ENCODE results near the gene PARN.
"Not testable (repeated sequence)": the region's sequence is repeated elsewhere in the genome, so short reads cannot be mapped to it uniquely, and the experiment has no call there.

The PARN gene

DNA sequence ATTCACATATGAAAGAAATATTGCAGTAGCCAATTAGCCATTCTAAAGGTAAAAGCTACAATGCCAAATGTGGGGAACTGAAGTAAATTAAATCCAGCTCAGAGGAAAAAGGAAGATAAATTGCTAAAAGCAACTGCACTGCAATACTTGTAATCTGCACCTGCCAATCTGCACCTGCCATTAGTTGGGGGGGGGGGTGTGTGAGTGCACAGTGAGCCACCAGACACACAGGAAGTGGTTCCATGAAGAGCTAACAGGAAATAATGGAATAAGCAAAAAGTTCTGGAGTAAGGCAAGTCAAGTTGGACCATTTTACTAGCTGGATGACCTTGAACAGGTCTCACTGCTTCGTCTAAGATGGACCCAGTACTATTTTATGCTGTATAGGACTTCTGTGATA is 191.8 kb downstream of the PARN start:
- DNase-seq = no peak
- no peak overlapping the region for H3K9ac ChIP-seq (ENCODE audit: low read length)
- no CpG with 5 or more reads among the region's 1 CpG for WGBS (ENCODE audit: extremely low coverage, insufficient coverage, low lambda C conversion rate)

DNA sequence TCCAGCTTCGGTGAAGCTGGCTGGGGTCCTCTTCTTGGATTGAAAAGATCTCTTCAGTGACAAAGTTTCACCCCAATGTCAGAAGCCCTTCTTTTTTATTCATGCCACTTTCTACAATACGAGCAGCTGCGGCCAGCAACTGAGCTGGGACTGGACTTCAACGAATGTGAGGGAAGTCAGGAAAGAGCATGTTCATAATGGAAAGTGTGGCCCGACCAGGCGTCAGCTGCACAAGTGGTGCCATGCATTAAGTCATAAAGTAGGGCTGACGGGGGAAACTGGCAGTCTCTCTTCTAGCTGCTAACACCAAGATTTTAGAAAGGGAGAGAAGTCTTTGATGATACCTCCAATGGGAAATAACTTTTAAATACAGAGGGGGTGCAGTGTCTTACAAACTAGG is 192.6 kb downstream of the PARN start:
- Histone ChIP-seq H2AK5ac (ENCODE audit: low read length) (no peak overlapping the region), H4K5ac (ENCODE audit: low read length) (no peak overlapping the region), H3K79me1 (ENCODE audit: low read length) (no peaks in the 10 kb centered on the region), H2BK120ac (ENCODE audit: low read depth, low read length) (no peak overlapping the region), H3K4me1 (ENCODE audit: control insufficient read depth, low read depth, low read length) (no peaks in the 10 kb centered on the region), H3K36me3 (ENCODE audit: control insufficient read depth, insufficient read depth, low read length) (no peaks in the 10 kb centered on the region), H3K56ac (ENCODE audit: low read length) (no peak overlapping the region), H3K27me3 (ENCODE audit: insufficient read depth, low read length, poor library complexity) (no peaks in the 10 kb centered on the region), H3K9ac (ENCODE audit: low read length) (no peak overlapping the region), H3K4me3 (ENCODE audit: low read length) (no peak overlapping the region), H2BK15ac (replicated peaks; ENCODE audit: low read depth) (no peak overlapping the region), H3K27ac (ENCODE audit: low read depth, low read length) (no peak overlapping the region), H4K8ac (ENCODE audit: low read depth, low read length) (no peak overlapping the region), H2BK5ac (ENCODE audit: low read length) (no peak overlapping the region), H3K79me2 (ENCODE audit: control insufficient read depth, insufficient read depth, low read length) (no peaks in the 10 kb centered on the region), H3K18ac (ENCODE audit: low read length) (no peak overlapping the region), H3K4ac (ENCODE audit: low read depth, low read length) (no peak overlapping the region), H3K23ac (ENCODE audit: low read length) (no peak overlapping the region), H3K4me2 (ENCODE audit: low read length) (no peak overlapping the region)
- no peak for DNase-seq
- no CpG with 5 or more reads among the region's 7 CpGs for WGBS (ENCODE audit: extremely low coverage, insufficient coverage, low lambda C conversion rate)

More for the DNA sequence above, 191.8 kb downstream of the PARN start:
- Histone ChIP-seq H3K27ac (ENCODE audit: low read depth, low read length) (no peak overlapping the region), H3K27me3 (ENCODE audit: insufficient read depth, low read length, poor library complexity) (no peaks in the 10 kb centered on the region), H3K4me1 (ENCODE audit: control insufficient read depth, low read depth, low read length) (no peaks in the 10 kb centered on the region), H3K4ac (ENCODE audit: low read depth, low read length) (no peak overlapping the region), H3K79me1 (ENCODE audit: low read length) (no peaks in the 10 kb centered on the region), H3K23ac (ENCODE audit: low read length) (no peak overlapping the region), H3K4me3 (ENCODE audit: low read length) (no peak overlapping the region), H2AK5ac (ENCODE audit: low read length) (no peak overlapping the region), H3K79me2 (ENCODE audit: control insufficient read depth, insufficient read depth, low read length) (no peaks in the 10 kb centered on the region), H2BK120ac (ENCODE audit: low read depth, low read length) (no peak overlapping the region), H3K4me2 (ENCODE audit: low read length) (no peak overlapping the region), H3K56ac (ENCODE audit: low read length) (no peak overlapping the region), H2BK15ac (replicated peaks; ENCODE audit: low read depth) (no peak overlapping the region), H3K18ac (ENCODE audit: low read length) (no peak overlapping the region), H4K5ac (ENCODE audit: low read length) (no peak overlapping the region), H4K8ac (ENCODE audit: low read depth, low read length) (no peak overlapping the region), H3K36me3 (ENCODE audit: control insufficient read depth, insufficient read depth, low read length) (no peaks in the 10 kb centered on the region), H2BK5ac (ENCODE audit: low read length) (no peak overlapping the region)

DNA sequence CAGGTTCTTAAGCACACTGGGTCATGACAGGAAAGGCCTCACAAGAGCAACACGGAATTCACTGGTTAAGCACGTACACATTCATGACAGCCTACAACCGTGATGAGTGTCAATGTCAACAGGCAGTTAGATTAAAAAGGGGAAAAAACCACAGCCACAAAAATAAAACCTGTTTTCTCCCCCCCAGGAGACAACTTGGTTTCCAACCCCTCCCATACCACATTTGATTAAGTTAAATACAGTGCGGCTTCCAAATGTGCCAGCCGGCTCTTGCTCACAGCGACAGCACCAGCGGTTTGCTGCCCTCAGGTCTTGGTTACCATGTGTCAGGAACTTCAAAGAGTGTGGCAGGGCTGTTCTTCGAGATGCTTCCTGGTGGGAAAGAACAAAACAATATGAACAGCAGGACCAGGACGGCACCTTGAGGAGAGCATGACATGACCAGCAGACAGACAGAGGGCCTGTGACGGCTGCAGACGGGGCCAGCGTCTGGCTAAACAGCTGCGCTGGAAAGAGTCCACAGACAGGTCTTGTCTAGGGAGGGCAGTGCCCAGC is 193.6 kb downstream of the PARN start:
- no peaks in the 10 kb centered on the region for H3K79me1 ChIP-seq (ENCODE audit: low read length)
- H3K23ac ChIP-seq (ENCODE audit: low read length) = no peak overlapping the region
- H3K56ac ChIP-seq (ENCODE audit: low read length) = no peak overlapping the region
- H3K4ac ChIP-seq (ENCODE audit: low read depth, low read length) = no peak overlapping the region
- H2AK5ac ChIP-seq (ENCODE audit: low read length) = no peak overlapping the region
- no peak overlapping the region for H2BK15ac ChIP-seq (replicated peaks; ENCODE audit: low read depth)
- H2BK5ac ChIP-seq (ENCODE audit: low read length) = no peak overlapping the region
- no peaks in the 10 kb centered on the region for H3K27me3 ChIP-seq (ENCODE audit: insufficient read depth, low read length, poor library complexity)
- WGBS (ENCODE audit: extremely low coverage, insufficient coverage, low lambda C conversion rate) = no CpG with 5 or more reads among the region's 13 CpGs
- H3K27ac ChIP-seq (ENCODE audit: low read depth, low read length) = no peak overlapping the region
- H3K9ac ChIP-seq (ENCODE audit: low read length) = no peak overlapping the region
- no peaks in the 10 kb centered on the region for H3K79me2 ChIP-seq (ENCODE audit: control insufficient read depth, insufficient read depth, low read length)
- no peak overlapping the region for H3K4me3 ChIP-seq (ENCODE audit: low read length)
- H3K4me1 ChIP-seq (ENCODE audit: control insufficient read depth, low read depth, low read length) = no peaks in the 10 kb centered on the region
- H2BK120ac ChIP-seq (ENCODE audit: low read depth, low read length) = no peak overlapping the region
- H3K4me2 ChIP-seq (ENCODE audit: low read length) = no peak overlapping the region
- no peaks in the 10 kb centered on the region for H3K36me3 ChIP-seq (ENCODE audit: control insufficient read depth, insufficient read depth, low read length)
- no peak overlapping the region for H4K5ac ChIP-seq (ENCODE audit: low read length)
- no peak for DNase-seq
- H4K8ac ChIP-seq (ENCODE audit: low read depth, low read length) = no peak overlapping the region
- no peak overlapping the region for H3K18ac ChIP-seq (ENCODE audit: low read length)

DNA sequence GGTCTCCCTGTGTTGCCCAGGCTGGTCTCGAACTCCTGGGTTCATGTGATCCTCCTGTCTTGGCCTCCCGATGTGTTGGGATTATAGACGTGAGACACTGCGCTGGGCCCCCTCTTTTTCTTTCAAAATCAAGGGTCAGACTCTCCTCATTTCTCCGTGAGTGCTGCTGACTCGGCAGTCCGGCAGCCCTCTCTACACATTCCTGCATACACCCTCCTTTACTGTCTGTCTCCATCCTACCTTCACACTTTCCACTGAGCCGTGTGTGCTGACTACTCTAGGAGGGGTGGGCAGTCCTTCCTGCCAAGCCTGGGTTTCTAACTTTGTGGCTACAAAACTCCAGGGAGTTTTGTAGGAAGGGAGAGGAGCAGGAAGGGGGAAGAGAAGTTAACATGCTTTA is 195.2 kb downstream of the PARN start:
- no peak overlapping the region for H3K4ac ChIP-seq (ENCODE audit: low read depth, low read length)
- DNase-seq = peak; percentile 63
- H3K4me1 ChIP-seq (ENCODE audit: control insufficient read depth, low read depth, low read length) = no peaks in the 10 kb centered on the region
- no peak overlapping the region for H2BK5ac ChIP-seq (ENCODE audit: low read length)
- H3K27ac ChIP-seq (ENCODE audit: low read depth, low read length) = no peak overlapping the region
- no peak overlapping the region for H2BK120ac ChIP-seq (ENCODE audit: low read depth, low read length)
- H2AK5ac ChIP-seq (ENCODE audit: low read length) = no peak overlapping the region
- no peak overlapping the region for H3K18ac ChIP-seq (ENCODE audit: low read length)
- no peak overlapping the region for H3K4me2 ChIP-seq (ENCODE audit: low read length)
- H3K4me3 ChIP-seq (ENCODE audit: low read length) = no peak overlapping the region
- no peaks in the 10 kb centered on the region for H3K27me3 ChIP-seq (ENCODE audit: insufficient read depth, low read length, poor library complexity)
- no peak overlapping the region for H3K23ac ChIP-seq (ENCODE audit: low read length)
- no peak overlapping the region for H2BK15ac ChIP-seq (replicated peaks; ENCODE audit: low read depth)
- H3K79me2 ChIP-seq (ENCODE audit: control insufficient read depth, insufficient read depth, low read length) = no peaks in the 10 kb centered on the region
- no peak overlapping the region for H4K8ac ChIP-seq (ENCODE audit: low read depth, low read length)
- no CpG with 5 or more reads among the region's 8 CpGs for WGBS (ENCODE audit: extremely low coverage, insufficient coverage, low lambda C conversion rate)
- H3K9ac ChIP-seq (ENCODE audit: low read length) = no peak overlapping the region
- H4K5ac ChIP-seq (ENCODE audit: low read length) = no peak overlapping the region
- peak overlapping the region; percentile 34 for H3K56ac ChIP-seq (ENCODE audit: low read length)
- H3K36me3 ChIP-seq (ENCODE audit: control insufficient read depth, insufficient read depth, low read length) = no peaks in the 10 kb centered on the region
- no peaks in the 10 kb centered on the region for H3K79me1 ChIP-seq (ENCODE audit: low read length)

DNA sequence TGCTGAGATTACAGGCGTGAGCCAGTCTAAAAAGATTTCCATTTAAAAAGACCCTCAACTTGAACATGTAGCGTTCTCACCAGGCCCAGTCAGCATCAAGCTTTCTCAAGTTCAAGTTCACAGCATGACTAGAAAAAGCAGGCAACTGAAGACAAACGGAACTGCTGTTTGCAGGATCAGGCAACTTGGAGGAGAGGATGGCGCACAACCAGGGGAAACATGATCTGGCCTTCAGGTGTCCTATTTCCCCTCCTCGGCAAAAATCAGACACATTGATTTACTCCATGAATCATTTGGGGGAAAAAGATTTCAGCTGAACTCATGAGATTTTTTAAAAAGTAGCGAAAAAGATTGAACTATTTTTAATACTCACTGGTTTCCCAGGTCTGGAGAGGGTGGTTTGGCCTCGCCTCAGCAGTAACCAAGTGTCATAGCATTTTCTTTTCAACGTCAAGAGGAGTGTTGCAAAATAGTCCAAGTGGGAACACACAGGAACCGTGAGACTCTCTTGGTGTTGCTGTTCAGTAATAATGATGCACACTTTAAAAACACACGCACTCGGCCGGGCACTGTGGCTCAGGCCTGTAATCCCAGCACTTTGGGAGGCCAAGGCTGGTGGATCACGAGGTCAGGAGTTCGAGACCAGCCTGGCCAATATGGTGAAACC is 201.0 kb downstream of the PARN start:
- not testable (repeated sequence) for H4K5ac ChIP-seq (ENCODE audit: low read length); DNase-seq; H4K8ac ChIP-seq (ENCODE audit: low read depth, low read length); H3K79me2 ChIP-seq (ENCODE audit: control insufficient read depth, insufficient read depth, low read length); H2BK120ac ChIP-seq (ENCODE audit: low read depth, low read length); H2BK5ac ChIP-seq (ENCODE audit: low read length); H3K4me2 ChIP-seq (ENCODE audit: low read length); H2BK15ac ChIP-seq (replicated peaks; ENCODE audit: low read depth); H3K18ac ChIP-seq (ENCODE audit: low read length); H3K27ac ChIP-seq (ENCODE audit: low read depth, low read length); H2AK5ac ChIP-seq (ENCODE audit: low read length); H3K9ac ChIP-seq (ENCODE audit: low read length); H3K4me3 ChIP-seq (ENCODE audit: low read length); H3K36me3 ChIP-seq (ENCODE audit: control insufficient read depth, insufficient read depth, low read length); H3K4ac ChIP-seq (ENCODE audit: low read depth, low read length); H3K27me3 ChIP-seq (ENCODE audit: insufficient read depth, low read length, poor library complexity); H3K4me1 ChIP-seq (ENCODE audit: control insufficient read depth, low read depth, low read length); H3K56ac ChIP-seq (ENCODE audit: low read length); H3K79me1 ChIP-seq (ENCODE audit: low read length); H3K23ac ChIP-seq (ENCODE audit: low read length)
- WGBS (ENCODE audit: extremely low coverage, insufficient coverage, low lambda C conversion rate) = no CpG with 5 or more reads among the region's 14 CpGs

DNA sequence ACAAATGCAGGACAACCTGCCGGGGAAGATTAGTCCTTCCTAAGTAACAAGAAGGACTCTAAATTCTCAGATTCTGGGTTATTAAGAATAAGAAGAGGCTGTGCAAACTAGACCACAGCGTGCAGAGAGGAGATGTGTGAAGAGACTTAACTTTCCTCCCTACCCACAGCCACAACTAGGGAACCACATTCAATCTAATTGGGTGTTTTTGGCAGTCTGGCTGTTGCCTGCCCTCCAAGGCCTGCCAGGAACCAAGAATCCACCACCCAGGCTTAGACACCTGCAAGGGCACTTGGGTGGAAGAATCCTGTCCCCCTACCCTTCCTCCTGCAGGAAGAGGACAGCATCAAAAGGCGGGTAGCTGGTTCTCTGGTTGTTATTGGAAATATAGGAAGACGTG is 202.0 kb downstream of the PARN start:
- H3K79me1 ChIP-seq (ENCODE audit: low read length) = no peaks in the 10 kb centered on the region
- H3K4me2 ChIP-seq (ENCODE audit: low read length) = no peak overlapping the region
- no peaks in the 10 kb centered on the region for H3K27me3 ChIP-seq (ENCODE audit: insufficient read depth, low read length, poor library complexity)
- H3K36me3 ChIP-seq (ENCODE audit: control insufficient read depth, insufficient read depth, low read length) = no peaks in the 10 kb centered on the region
- H3K56ac ChIP-seq (ENCODE audit: low read length) = no peak overlapping the region
- no peak overlapping the region for H2BK5ac ChIP-seq (ENCODE audit: low read length)
- no peak overlapping the region for H3K27ac ChIP-seq (ENCODE audit: low read depth, low read length)
- H3K4me3 ChIP-seq (ENCODE audit: low read length) = no peak overlapping the region
- H4K5ac ChIP-seq (ENCODE audit: low read length) = no peak overlapping the region
- H4K8ac ChIP-seq (ENCODE audit: low read depth, low read length) = no peak overlapping the region
- H3K79me2 ChIP-seq (ENCODE audit: control insufficient read depth, insufficient read depth, low read length) = no peaks in the 10 kb centered on the region
- no peak overlapping the region for H3K9ac ChIP-seq (ENCODE audit: low read length)
- no CpG with 5 or more reads among the region's 4 CpGs for WGBS (ENCODE audit: extremely low coverage, insufficient coverage, low lambda C conversion rate)
- H2BK120ac ChIP-seq (ENCODE audit: low read depth, low read length) = no peak overlapping the region
- no peaks in the 10 kb centered on the region for H3K4me1 ChIP-seq (ENCODE audit: control insufficient read depth, low read depth, low read length)
- H3K4ac ChIP-seq (ENCODE audit: low read depth, low read length) = no peak overlapping the region
- H3K23ac ChIP-seq (ENCODE audit: low read length) = no peak overlapping the region
- H2BK15ac ChIP-seq (replicated peaks; ENCODE audit: low read depth) = no peak overlapping the region
- DNase-seq = no peak
- no peak overlapping the region for H3K18ac ChIP-seq (ENCODE audit: low read length)
- H2AK5ac ChIP-seq (ENCODE audit: low read length) = no peak overlapping the region

All from mesendoderm (in vitro differentiated cells).